ENCODE data around the gene CLOCK. TPM values are rescaled to one million over a fixed set of nuclear protein-coding genes. Genes with fewer than 3 reads are reported as not detected.

The CLOCK gene
- total and polyA plus RNA-seq, 2 experiments from 2014 or later = 9.6 to 29.3 TPM

DNA sequence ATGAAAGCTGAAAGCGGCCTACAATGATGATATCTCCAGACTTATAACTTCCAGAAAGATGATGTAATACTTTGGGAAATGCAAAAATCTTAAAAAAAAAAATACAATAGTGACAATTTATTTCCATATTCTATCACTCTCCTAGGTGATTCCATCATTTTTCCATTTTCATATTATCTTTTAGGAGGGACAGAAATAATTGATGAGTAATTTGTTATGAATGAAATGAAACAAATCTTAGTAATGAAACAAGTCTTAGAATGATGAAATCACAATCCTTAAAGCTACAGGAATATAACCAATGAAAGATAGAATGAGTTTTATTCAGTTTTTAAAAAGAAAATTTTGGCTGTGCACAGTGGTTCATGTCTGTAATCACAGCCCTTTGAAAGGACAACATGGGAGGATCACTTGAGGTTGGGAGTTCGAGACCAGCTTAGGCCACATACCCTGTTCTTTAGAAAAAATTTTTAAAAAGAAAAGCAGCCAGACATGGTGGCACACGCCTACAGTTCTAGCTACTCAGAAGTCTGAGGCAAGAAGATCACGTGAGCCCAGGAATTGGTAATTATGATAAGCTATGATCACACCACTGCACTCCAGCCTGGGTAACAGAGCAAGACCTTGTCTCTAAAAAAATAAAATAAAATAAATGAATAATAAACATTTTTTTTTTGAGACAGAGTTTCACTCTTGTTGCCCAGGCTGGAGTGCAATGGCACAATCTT lies 21.7 kb downstream of the CLOCK start:
- H3K4me2 ChIP-seq = no peak overlapping the region
- TF ChIP-seq EZH2phosphoT487 (IDR thresholded peaks at IDR 0.05; ENCODE audit: low read depth, severe bottlenecking, unreplicated experiment) (no peak), EZH2 (IDR thresholded peaks at IDR 0.05; ENCODE audit: borderline replicate concordance) (no peak)
- TF ChIP-seq, protein P1, sequence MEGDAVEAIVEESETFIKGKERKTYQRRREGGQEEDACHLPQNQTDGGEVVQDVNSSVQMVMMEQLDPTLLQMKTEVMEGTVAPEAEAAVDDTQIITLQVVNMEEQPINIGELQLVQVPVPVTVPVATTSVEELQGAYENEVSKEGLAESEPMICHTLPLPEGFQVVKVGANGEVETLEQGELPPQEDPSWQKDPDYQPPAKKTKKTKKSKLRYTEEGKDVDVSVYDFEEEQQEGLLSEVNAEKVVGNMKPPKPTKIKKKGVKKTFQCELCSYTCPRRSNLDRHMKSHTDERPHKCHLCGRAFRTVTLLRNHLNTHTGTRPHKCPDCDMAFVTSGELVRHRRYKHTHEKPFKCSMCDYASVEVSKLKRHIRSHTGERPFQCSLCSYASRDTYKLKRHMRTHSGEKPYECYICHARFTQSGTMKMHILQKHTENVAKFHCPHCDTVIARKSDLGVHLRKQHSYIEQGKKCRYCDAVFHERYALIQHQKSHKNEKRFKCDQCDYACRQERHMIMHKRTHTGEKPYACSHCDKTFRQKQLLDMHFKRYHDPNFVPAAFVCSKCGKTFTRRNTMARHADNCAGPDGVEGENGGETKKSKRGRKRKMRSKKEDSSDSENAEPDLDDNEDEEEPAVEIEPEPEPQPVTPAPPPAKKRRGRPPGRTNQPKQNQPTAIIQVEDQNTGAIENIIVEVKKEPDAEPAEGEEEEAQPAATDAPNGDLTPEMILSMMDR (IDR thresholded peaks at IDR 0.05; ENCODE audit: poor library complexity) = no peak
- no peak overlapping the region for H3K27ac ChIP-seq
- no peak for DNase-seq (ENCODE audit: low spot score)
- H3K27me3 ChIP-seq = no peaks in the 10 kb centered on the region
- H3K36me3 ChIP-seq (replicated peaks; ENCODE audit: insufficient read depth, low read depth) = no peaks in the 10 kb centered on the region
- WGBS (ENCODE audit: low lambda C conversion rate, missing lambda C conversion rate) = 92% methylated on average over 4 of the region's 4 CpGs
- H3K79me2 ChIP-seq = peaks cover 96% of the 10 kb centered on the region
- no peak overlapping the region for H3K4me3 ChIP-seq
- no peaks in the 10 kb centered on the region for H4K20me1 ChIP-seq (ENCODE audit: insufficient read depth, poor library complexity, severe bottlenecking)
- H3K9me3 ChIP-seq (ENCODE audit: low read depth) = no peaks in the 10 kb centered on the region
- no peaks in the 10 kb centered on the region for H3K4me1 ChIP-seq (ENCODE audit: insufficient read depth)
- no peaks in the 10 kb centered on the region for H3K9me2 ChIP-seq (replicated peaks; ENCODE audit: insufficient read depth)
- H2AFZ ChIP-seq = no peak overlapping the region

DNA sequence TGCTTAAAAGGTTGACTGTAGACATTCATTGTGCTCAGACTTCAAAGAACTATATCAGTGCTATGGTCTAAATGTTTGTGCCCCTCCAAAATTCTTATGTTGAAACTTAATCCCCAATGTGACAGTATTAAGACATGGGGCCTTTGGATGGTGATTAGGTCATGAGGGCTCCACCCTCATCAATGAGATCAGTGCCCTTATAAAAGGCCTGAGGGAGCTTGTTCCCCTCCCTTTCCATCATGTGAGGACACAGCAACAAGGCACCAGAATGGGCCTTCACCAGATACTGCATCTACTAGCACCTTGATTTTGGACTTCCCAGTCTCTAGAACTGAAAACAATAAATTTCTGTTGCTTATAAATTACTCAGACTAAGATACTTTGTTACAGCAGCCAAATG lies 28.3 kb downstream of the CLOCK start:
- no peak overlapping the region for H2AFZ ChIP-seq
- H3K4me1 ChIP-seq (ENCODE audit: insufficient read depth) = no peaks in the 10 kb centered on the region
- no peak overlapping the region for H3K4me2 ChIP-seq
- H3K9me2 ChIP-seq (replicated peaks; ENCODE audit: insufficient read depth) = no peaks in the 10 kb centered on the region
- H3K79me2 ChIP-seq = peaks cover 80% of the 10 kb centered on the region
- no peaks in the 10 kb centered on the region for H3K36me3 ChIP-seq (replicated peaks; ENCODE audit: insufficient read depth, low read depth)
- no peaks in the 10 kb centered on the region for H3K27me3 ChIP-seq
- H3K9me3 ChIP-seq (ENCODE audit: low read depth) = no peaks in the 10 kb centered on the region
- H4K20me1 ChIP-seq (ENCODE audit: insufficient read depth, poor library complexity, severe bottlenecking) = no peaks in the 10 kb centered on the region
- TF ChIP-seq EZH2 (IDR thresholded peaks at IDR 0.05; ENCODE audit: borderline replicate concordance) (no peak), EZH2phosphoT487 (IDR thresholded peaks at IDR 0.05; ENCODE audit: low read depth, severe bottlenecking, unreplicated experiment) (no peak)
- TF ChIP-seq, protein P1 (IDR thresholded peaks at IDR 0.05; ENCODE audit: poor library complexity) = no peak
- H3K27ac ChIP-seq = no peak overlapping the region
- H3K4me3 ChIP-seq = no peak overlapping the region
- DNase-seq (ENCODE audit: low spot score) = no peak

DNA sequence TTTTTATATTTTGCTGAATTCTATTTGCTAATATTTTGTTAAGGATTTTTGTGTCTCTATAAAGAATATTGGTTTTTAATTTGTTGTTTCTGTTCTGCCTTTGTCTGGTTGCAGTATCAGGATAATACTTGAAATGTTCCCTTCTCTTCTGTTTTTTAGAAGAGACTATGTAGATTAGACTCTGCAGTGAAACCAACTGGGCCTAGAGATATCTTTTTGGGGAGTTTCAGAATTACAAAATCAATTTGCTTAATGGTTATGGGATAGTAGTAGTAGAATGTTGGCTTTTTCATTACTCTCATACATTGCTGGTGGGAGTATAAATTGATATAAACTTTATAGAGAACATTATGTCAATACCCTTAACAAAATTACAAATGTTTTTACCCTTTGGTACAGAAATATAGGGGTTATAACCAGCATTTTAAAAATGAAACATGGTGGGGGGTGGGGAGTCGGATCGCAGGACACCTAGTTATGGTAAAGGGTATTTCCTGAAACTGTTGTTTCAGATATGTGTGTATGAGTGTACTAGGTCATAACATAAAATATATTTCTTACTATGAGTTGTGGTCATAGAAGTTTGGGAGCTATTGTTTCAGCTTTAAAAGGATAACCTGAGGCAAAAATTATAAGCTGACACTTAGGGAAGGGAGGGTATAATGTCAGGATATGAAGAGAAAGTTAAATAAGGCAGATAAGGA lies 29.0 kb downstream of the CLOCK start:
- TF ChIP-seq EZH2 (IDR thresholded peaks at IDR 0.05; ENCODE audit: borderline replicate concordance) (no peak), EZH2phosphoT487 (IDR thresholded peaks at IDR 0.05; ENCODE audit: low read depth, severe bottlenecking, unreplicated experiment) (no peak)
- TF ChIP-seq, protein P1 (IDR thresholded peaks at IDR 0.05; ENCODE audit: poor library complexity) = no peak
- no peaks in the 10 kb centered on the region for H3K4me1 ChIP-seq (ENCODE audit: insufficient read depth)
- H2AFZ ChIP-seq = no peak overlapping the region
- H3K27me3 ChIP-seq = no peaks in the 10 kb centered on the region
- no peak for DNase-seq (ENCODE audit: low spot score)
- H3K9me3 ChIP-seq (ENCODE audit: low read depth) = no peaks in the 10 kb centered on the region
- H3K27ac ChIP-seq = no peak overlapping the region
- 100% methylated on average over 2 of the region's 2 CpGs for WGBS (ENCODE audit: low lambda C conversion rate, missing lambda C conversion rate)
- peaks cover 76% of the 10 kb centered on the region for H3K79me2 ChIP-seq
- H3K9me2 ChIP-seq (replicated peaks; ENCODE audit: insufficient read depth) = no peaks in the 10 kb centered on the region
- no peaks in the 10 kb centered on the region for H4K20me1 ChIP-seq (ENCODE audit: insufficient read depth, poor library complexity, severe bottlenecking)
- H3K4me3 ChIP-seq = no peak overlapping the region
- no peak overlapping the region for H3K4me2 ChIP-seq
- H3K36me3 ChIP-seq (replicated peaks; ENCODE audit: insufficient read depth, low read depth) = no peaks in the 10 kb centered on the region
